CD4-positive, alpha-beta T cell (primary cell): ENCODE results near the gene DLGAP3. TPM values are rescaled to one million over a fixed set of nuclear protein-coding genes. Genes with fewer than 3 reads are reported as not detected.
"Not testable (repeated sequence)": the region's sequence is repeated elsewhere in the genome, so short reads cannot be mapped to it uniquely, and the experiment has no call there.

ENCODE experiments used
- ATAC-seq: fragments of 200-7000 bp; cut with Tn5 transposase; one replicate; pipeline ENCODE4 v1.10.0; 2022; ENCODE audit warnings: mild to moderate bottlenecking; ENCODE audit not compliant: poor library complexity
- CTCF ChIA-PET: fragments of 350-600 bp; sonication (Branson Sonifier 250); formaldehyde crosslinking; loops from one replicate; lab custom pipeline; 2021; ENCODE audit warnings: antibody characterized with exemption, inconsistent platforms; lab: Charles Lee
- POLR2A ChIA-PET: fragments of 350-600 bp; sonication (Branson Sonifier 250); formaldehyde crosslinking; loops from one replicate; lab custom pipeline; 2021; ENCODE audit warnings: antibody characterized with exemption, inconsistent platforms; lab: Charles Lee
- DNase-seq, 14 experiments: peaks; one replicate each; pipeline ENCODE4 v3.0.0-alpha.2; 2013 to 2020; ENCODE audit warnings: mixed read lengths in 2 of 14
- H3K27ac ChIP-seq, 2 donors: one replicate each; pipeline versions ENCODE4 v1.5.1 to v1.7.0; 2013; ENCODE audit warnings: low read length in 2 of 2, low read depth in 1 of 2, mild to moderate bottlenecking in 1 of 2
- H3K27me3 ChIP-seq, 2 experiments: 1 replicate in 1 of 2; 2 replicates in 1 of 2; pipeline versions ENCODE4 v1.6.1 to v1.7.0; 2013; ENCODE audit warnings: low read length in 2 of 2, control low read depth in 1 of 2, mild to moderate bottlenecking in 1 of 2, moderate library complexity in 1 of 2; ENCODE audit not compliant: insufficient read depth in 2 of 2, control insufficient read depth in 1 of 2
- H3K36me3 ChIP-seq: one replicate; pipeline ENCODE4 v1.6.1; 2013; ENCODE audit warnings: low read length, control low read depth; ENCODE audit not compliant: insufficient read depth
- H3K4me1 ChIP-seq: one replicate; pipeline ENCODE4 v1.6.1; 2013; ENCODE audit warnings: low read length, control low read depth; ENCODE audit not compliant: insufficient read depth
- H3K4me3 ChIP-seq: one replicate; pipeline ENCODE4 v1.5.1; 2013; ENCODE audit warnings: mild to moderate bottlenecking, low read length, moderate library complexity
- H3K9me3 ChIP-seq, 2 experiments: 1 replicate in 1 of 2; 2 replicates in 1 of 2; pipeline versions ENCODE4 v1.6.1 to v1.7.0; 2013; ENCODE audit warnings: low read length in 2 of 2, mild to moderate bottlenecking in 2 of 2, control low read depth in 1 of 2, moderate library complexity in 1 of 2; ENCODE audit not compliant: control insufficient read depth in 1 of 2, insufficient read depth in 1 of 2
- H3K27ac Mint-ChIP-seq: one replicate; pipeline ENCODE4 v1.8.0; 2020; ENCODE audit warnings: mixed read lengths
- H3K27me3 Mint-ChIP-seq: one replicate; pipeline ENCODE4 v1.8.0; 2021; ENCODE audit warnings: mixed read lengths
- H3K36me3 Mint-ChIP-seq: one replicate; pipeline ENCODE4 v1.8.0; 2021; ENCODE audit warnings: low read depth, mixed read lengths
- H3K4me1 Mint-ChIP-seq: one replicate; pipeline ENCODE4 v1.8.0; 2021; ENCODE audit warnings: low read depth, mixed read lengths
- H3K4me3 Mint-ChIP-seq: one replicate; pipeline ENCODE4 v1.8.0; 2020; ENCODE audit warnings: mild to moderate bottlenecking, mixed read lengths
- H3K9me3 Mint-ChIP-seq: one replicate; pipeline ENCODE4 v1.8.0; 2020; ENCODE audit warnings: mixed read lengths
- intact Hi-C, 2 experiments: fragments of 100-400 bp; cut with DNase I in 1 of 2; cut with micrococcal nuclease in 1 of 2; formaldehyde crosslinking; loops; one replicate each; pipeline versions ENCODE4 v1.15.1 to v1.9.0; 2023 to 2025; cut with DNase I, micrococcal nuclease
- total RNA-seq, 174 experiments: library from RNA in 2 of 174; stranded (reverse) in 2 of 174; gene quantifications; one replicate each; pipeline ENCODE4 v1.2.3 and lab custom pipeline; 2021 to 2026
- TF ChIP-seq, protein P1 (sequence below): fragments of 200-600 bp; IDR thresholded peaks from one replicate; pipeline ENCODE4 v1.8.0; 2022; ENCODE audit warnings: antibody characterized with exemption, mild to moderate bottlenecking

DLGAP3 gene
- total RNA-seq, 2 experiments from 2014 or later = 0.34 to 0.44 TPM

DNA sequence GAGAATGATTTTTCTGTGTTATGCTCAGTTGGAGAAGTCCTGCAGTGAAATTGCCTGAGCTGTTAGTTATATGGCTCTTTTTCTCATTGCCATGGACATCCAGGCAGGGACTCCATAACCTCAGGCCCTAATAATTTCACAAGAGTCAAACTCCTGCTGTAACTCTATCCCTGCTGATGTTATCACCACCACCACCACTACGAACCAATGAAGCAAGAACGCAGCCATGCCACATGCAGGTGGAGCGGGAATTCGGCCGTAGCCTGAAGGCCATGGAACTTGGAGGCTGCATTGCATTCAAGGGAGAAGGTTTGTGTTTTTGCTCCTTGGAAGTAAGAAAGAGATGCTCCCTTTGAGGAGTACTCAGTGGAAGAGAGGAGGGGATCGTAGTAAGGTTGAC, 16.8 kb upstream of the DLGAP3 start:
- ChIA-PET POLR2A (no interaction called here), CTCF (no interaction called here)
- ATAC-seq (no peak), DNase-seq (no peak)
- TF ChIP-seq, protein P1, sequence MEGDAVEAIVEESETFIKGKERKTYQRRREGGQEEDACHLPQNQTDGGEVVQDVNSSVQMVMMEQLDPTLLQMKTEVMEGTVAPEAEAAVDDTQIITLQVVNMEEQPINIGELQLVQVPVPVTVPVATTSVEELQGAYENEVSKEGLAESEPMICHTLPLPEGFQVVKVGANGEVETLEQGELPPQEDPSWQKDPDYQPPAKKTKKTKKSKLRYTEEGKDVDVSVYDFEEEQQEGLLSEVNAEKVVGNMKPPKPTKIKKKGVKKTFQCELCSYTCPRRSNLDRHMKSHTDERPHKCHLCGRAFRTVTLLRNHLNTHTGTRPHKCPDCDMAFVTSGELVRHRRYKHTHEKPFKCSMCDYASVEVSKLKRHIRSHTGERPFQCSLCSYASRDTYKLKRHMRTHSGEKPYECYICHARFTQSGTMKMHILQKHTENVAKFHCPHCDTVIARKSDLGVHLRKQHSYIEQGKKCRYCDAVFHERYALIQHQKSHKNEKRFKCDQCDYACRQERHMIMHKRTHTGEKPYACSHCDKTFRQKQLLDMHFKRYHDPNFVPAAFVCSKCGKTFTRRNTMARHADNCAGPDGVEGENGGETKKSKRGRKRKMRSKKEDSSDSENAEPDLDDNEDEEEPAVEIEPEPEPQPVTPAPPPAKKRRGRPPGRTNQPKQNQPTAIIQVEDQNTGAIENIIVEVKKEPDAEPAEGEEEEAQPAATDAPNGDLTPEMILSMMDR = no peak
- Mint-ChIP-seq H3K9me3 (peaks cover 4% of the 10 kb centered on the region), H3K4me3 (no peak overlapping the region), H3K27me3 (peaks cover 44% of the 10 kb centered on the region), H3K27ac (no peak overlapping the region), H3K4me1 (no peaks in the 10 kb centered on the region), H3K36me3 (peaks cover 4% of the 10 kb centered on the region)
- Histone ChIP-seq H3K4me1 (no peaks in the 10 kb centered on the region), H3K4me3 (no peak overlapping the region), H3K36me3 (no peaks in the 10 kb centered on the region), H3K27me3 (peaks cover 4 to 11% of the 10 kb centered on the region in 2 experiments), H3K9me3 (peaks cover 0 to 6% of the 10 kb centered on the region in 2 experiments), H3K27ac (no peak overlapping the region)
- intact Hi-C loops = no loop called here

DNA sequence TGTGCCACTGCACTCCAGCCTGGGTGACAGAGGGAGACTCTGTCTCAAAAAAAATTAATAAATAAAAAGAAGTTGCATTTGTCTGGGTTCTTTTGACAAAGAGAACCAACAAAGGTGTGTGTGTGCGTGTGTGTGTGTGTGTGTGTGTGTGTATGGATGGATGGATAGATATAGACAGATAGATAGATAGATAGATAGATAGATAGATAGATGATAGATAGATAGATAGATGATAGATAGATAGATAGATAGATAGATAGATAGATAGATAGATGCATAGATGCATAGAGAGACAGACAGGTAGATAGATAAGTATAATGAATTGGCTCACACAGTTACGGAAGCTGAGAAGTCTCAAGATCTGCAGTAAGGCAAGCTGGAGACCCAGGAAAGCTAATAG, 12.3 kb upstream of the DLGAP3 start:
- intact Hi-C loops, H3K27ac ChIP-seq, H3K4me1 ChIP-seq, H3K9me3 ChIP-seq, H3K9me3 Mint-ChIP-seq, CTCF ChIA-PET, H3K4me1 Mint-ChIP-seq, H3K36me3 Mint-ChIP-seq, H3K36me3 ChIP-seq, POLR2A ChIA-PET, H3K4me3 Mint-ChIP-seq, DNase-seq, H3K4me3 ChIP-seq, ATAC-seq, H3K27ac Mint-ChIP-seq: not testable (repeated sequence)
- peaks cover 4 to 20% of the 10 kb centered on the region in 2 experiments for H3K27me3 ChIP-seq
- peaks cover 58% of the 10 kb centered on the region for H3K27me3 Mint-ChIP-seq

- Mint-ChIP-seq H3K27me3 (peaks cover 62% of the 10 kb centered on the region), H3K27ac (no peak overlapping the region), H3K9me3 (no peaks in the 10 kb centered on the region), H3K4me3 (peak overlapping the region; percentile 68), H3K36me3 (no peaks in the 10 kb centered on the region), H3K4me1 (peaks cover 11% of the 10 kb centered on the region)
- ChIA-PET POLR2A (no interaction called here), CTCF (no interaction called here)
- DNase-seq = no peak
- no peaks in the 10 kb centered on the region for H3K36me3 ChIP-seq
- peaks cover 0 to 4% of the 10 kb centered on the region in 2 experiments for H3K9me3 ChIP-seq
- peaks cover 38 to 47% of the 10 kb centered on the region in 2 experiments for H3K27me3 ChIP-seq
- TF ChIP-seq, protein P1 = no peak
- no peak overlapping the region for H3K27ac ChIP-seq
- H3K4me1 ChIP-seq = peaks cover 16% of the 10 kb centered on the region
- no peak overlapping the region for H3K4me3 ChIP-seq
- intact Hi-C loops = no loop called here
- no peak for ATAC-seq
Measured at GRCh38 chr1:34930702-34931071, 1.2 kb upstream of the DLGAP3 start.
